ENCODE results near the gene PTBP2. TPM values are rescaled to one million over a fixed set of nuclear protein-coding genes. Genes with fewer than 3 reads are reported as not detected.

Gene PTBP2
- total and polyA plus RNA-seq, 2 of the 8 experiments (the other 6 are each of a cell fraction or from before 2014, with no cell fraction given), result 24.2 to 61.7 TPM

- Histone ChIP-seq H2BK12ac (ENCODE audit: low read depth, low read length) (no peak overlapping the region), H3K9me3 (ENCODE audit: insufficient read depth in 2 of 2, low read depth in 1 of 2, low read length in 1 of 2) (peaks cover 4 to 7% of the 10 kb centered on the region in 2 experiments; a peak in 2 of 4 replicates), H3K18ac (ENCODE audit: extremely low read depth, low read length) (no peak overlapping the region), H4K8ac (ENCODE audit: extremely low read depth, insufficient read depth, low read length) (no peak overlapping the region), H4K20me1 (replicated peaks in 1 of 2; ENCODE audit: control insufficient read depth in 1 of 2, insufficient read depth in 2 of 2, low read length in 2 of 2) (no peaks in the 10 kb centered on the region), H3K14ac (ENCODE audit: insufficient read length) (no peak overlapping the region), H3K27ac (ENCODE audit: low read depth, low read length) (no peak overlapping the region), H3K27me3 (replicated peaks in 1 of 4; ENCODE audit: control insufficient read depth in 3 of 4, extremely low read depth in 1 of 4, insufficient read depth in 3 of 4, low read length in 3 of 4) (no peaks in the 10 kb centered on the region), H2BK120ac (replicated peaks; ENCODE audit: low read depth, low read length) (no peak overlapping the region), H2AFZ (ENCODE audit: low read length) (peak overlapping the region; percentile 49; the same call in 1 of the 2 replicates), H2AK5ac (ENCODE audit: low read depth, low read length) (no peak overlapping the region), H2BK20ac (ENCODE audit: low read length) (no peak overlapping the region), H3K4me3 (ENCODE audit: extremely low read depth in 1 of 4, insufficient read depth in 2 of 4, low read depth in 3 of 4, low read length in 4 of 4) (no peak overlapping the region), H3K79me1 (ENCODE audit: low read depth, low read length) (no peaks in the 10 kb centered on the region), H3K79me2 (ENCODE audit: control insufficient read depth in 1 of 2, insufficient read depth in 2 of 2, low read length in 2 of 2) (no peaks in the 10 kb centered on the region), H4K5ac (ENCODE audit: insufficient read length, low read depth, low read length) (no peak overlapping the region), H3K4me1 (replicated peaks in 1 of 4; ENCODE audit: control insufficient read depth in 3 of 4, insufficient read depth in 4 of 4, low read length in 3 of 4) (no peaks in the 10 kb centered on the region), H3K23ac (ENCODE audit: insufficient read length) (no peak overlapping the region), H3K4me2 (ENCODE audit: insufficient read depth in 1 of 2, low read depth in 2 of 2, low read length in 2 of 2) (no peak overlapping the region), H3K23me2 (ENCODE audit: low read depth, low read length) (no peaks in the 10 kb centered on the region), H3K4ac (replicated peaks; ENCODE audit: insufficient read length, low read depth, low read length) (no peak overlapping the region), H2BK5ac (ENCODE audit: low read depth, low read length) (no peak overlapping the region), H4K91ac (replicated peaks; ENCODE audit: insufficient read length, low read length) (no peak overlapping the region), H3K36me3 (ENCODE audit: control insufficient read depth in 2 of 4, insufficient read depth in 4 of 4, low read length in 3 of 4) (no peaks in the 10 kb centered on the region), H3K56ac (replicated peaks; ENCODE audit: insufficient read length, low read depth, low read length) (no peak overlapping the region), H3K9ac (replicated peaks in 1 of 4; ENCODE audit: extremely low read depth in 1 of 4, low read depth in 3 of 4, low read length in 3 of 4) (no peak overlapping the region), H2BK15ac (ENCODE audit: low read length) (no peak overlapping the region)
- ChIA-PET CTCF (ENCODE audit: partially characterized antibody) (interaction anchor here (0.9 kb wide), 1 partner anchor 10 kb away, joined by 5 read pairs; no protein-coding TSS in a partner anchor), POLR2A (ENCODE audit: partially characterized antibody) (interaction anchor here (1.4 kb wide), 1 partner anchor 46 kb away, joined by 3 read pairs; the partner anchor contains the start of gene PTBP2)
- FAIRE-seq, result peak; percentile 71
- TF ChIP-seq RAD21 (IDR thresholded peaks at IDR 0.05 in 1 of 2, conservative IDR thresholded peaks at IDR 0.05 in 1 of 2; ENCODE audit: low read depth in 2 of 2, low read length in 2 of 2) (peak; percentile 26 to 29; a peak in 2 of 4 replicates), CTCF (IDR thresholded peaks at IDR 0.05; ENCODE audit: control extremely low read depth in 1 of 3, insufficient read depth in 1 of 3, low read depth in 1 of 3, low read length in 3 of 3) (peak; percentile 7 to 58 (median 22); a peak in 3 of 4 replicates), E2F6 (IDR thresholded peaks at IDR 0.05) (no peak)
- no peak for DNase-seq (ENCODE audit: low read depth in 1 of 2, low spot score in 2 of 2)
- 72% methylated on average over 1 of the region's 1 CpG; no CpG with 5 or more reads in 1 of the 2 experiments for WGBS, 2 experiments (ENCODE audit: extremely low coverage in 1 of 2, insufficient coverage in 1 of 2, insufficient read length in 1 of 2, insufficient replicate concordance in 2 of 2, low coverage in 1 of 2, low lambda C conversion rate in 2 of 2, missing lambda C conversion rate in 1 of 2)
Observed at GRCh38 chr1:96674915-96675314, 46.7 kb upstream of the PTBP2 start.

All from H1 (cell line).